GM23248 (cell line): ENCODE data around the gene KRT78. TPM values are rescaled to one million over a fixed set of nuclear protein-coding genes. Genes with fewer than 3 reads are reported as not detected.
A peak's percentile ranks its signal among the peaks of the same experiment; 100 is the strongest.

Experiments
- DNase-seq: peaks from one replicate; pipeline ENCODE4 v3.0.0-alpha.2; 2015
- H2AFZ ChIP-seq: fragments of 200-600 bp; sonication (generic); 2 replicates; pipeline ENCODE4 v1.6.1; 2016; ENCODE audit warnings: antibody characterized with exemption
- H3F3A ChIP-seq: fragments of 200-600 bp; sonication (generic); 2 replicates; pipeline ENCODE4 v1.6.1; 2016; ENCODE audit warnings: mild to moderate bottlenecking, antibody characterized with exemption, mixed run types; ENCODE audit not compliant: insufficient read depth
- H3K27ac ChIP-seq: fragments of 200-600 bp; sonication (generic); 2 replicates; pipeline ENCODE4 v1.5.1; 2016; ENCODE audit warnings: mild to moderate bottlenecking
- H3K27me3 ChIP-seq: fragments of 200-600 bp; sonication (generic); replicated peaks from 2 replicates; pipeline ENCODE4 v1.6.1; 2016; ENCODE audit warnings: mild to moderate bottlenecking; ENCODE audit not compliant: insufficient read depth
- H3K36me3 ChIP-seq: fragments of 200-600 bp; sonication (generic); 2 replicates; pipeline ENCODE4 v1.6.1; 2016; ENCODE audit warnings: low read depth, mild to moderate bottlenecking
- H3K4me1 ChIP-seq: fragments of 200-600 bp; sonication (generic); 2 replicates; pipeline ENCODE4 v1.6.1; 2016; ENCODE audit warnings: mild to moderate bottlenecking; ENCODE audit not compliant: insufficient read depth
- H3K4me2 ChIP-seq: fragments of 200-600 bp; sonication (generic); one replicate; pipeline ENCODE4 v1.6.1; 2016; ENCODE audit warnings: mild to moderate bottlenecking; ENCODE audit not compliant: unreplicated experiment
- H3K4me3 ChIP-seq: fragments of 200-600 bp; sonication (generic); 2 replicates; pipeline ENCODE4 v1.5.1; 2016; ENCODE audit warnings: mild to moderate bottlenecking
- H3K79me2 ChIP-seq: fragments of 200-600 bp; sonication (generic); 2 replicates; pipeline ENCODE4 v1.6.1; 2016; ENCODE audit warnings: mild to moderate bottlenecking; ENCODE audit not compliant: insufficient read depth
- H3K9ac ChIP-seq: fragments of 200-600 bp; sonication (generic); 2 replicates; pipeline ENCODE4 v1.6.1; 2016; ENCODE audit warnings: mild to moderate bottlenecking
- H3K9me2 ChIP-seq: fragments of 200-600 bp; sonication (generic); 2 replicates; pipeline ENCODE4 v1.6.1; 2016; ENCODE audit warnings: mixed run types, mild to moderate bottlenecking, moderate library complexity; ENCODE audit not compliant: insufficient read depth
- H3K9me3 ChIP-seq: fragments of 200-600 bp; sonication (generic); one replicate; pipeline ENCODE4 v1.6.1; 2017; ENCODE audit warnings: low read depth
- H4K20me1 ChIP-seq: fragments of 200-600 bp; sonication (generic); 2 replicates; pipeline ENCODE4 v1.6.0; 2016; ENCODE audit not compliant: insufficient read depth
- EZH2 ChIP-seq: fragments of 200-600 bp; sonication (generic); IDR thresholded peaks from 2 replicates; pipeline ENCODE4 v1.6.1; 2018; ENCODE audit warnings: antibody characterized with exemption, mild to moderate bottlenecking; ENCODE audit not compliant: insufficient read depth, poor library complexity, severe bottlenecking
- EZH2phosphoT487 ChIP-seq: fragments of 200-600 bp; sonication (generic); IDR thresholded peaks from 2 replicates; pipeline ENCODE4 v1.6.1; 2018; ENCODE audit warnings: antibody characterized with exemption, moderate library complexity, mild to moderate bottlenecking, low read depth; ENCODE audit not compliant: insufficient read depth
- WGBS, 2 experiments: methylation state at CpG; one replicate each; pipeline ENCODE4 v1.1.6; 2015 to 2017; ENCODE audit warnings: low lambda C conversion rate in 2 of 2, low coverage in 1 of 2; ENCODE audit errors: missing lambda C conversion rate in 2 of 2; 5-methylcytosine and 5-hydroxymethylcytosine counted together
- in situ Hi-C: fragments of 300-500 bp; cut with MboI; formaldehyde crosslinking; loops from 2 replicates; pipeline ENCODE4 v1.15.0; 2020
- polyA plus RNA-seq: library from polyadenylated mRNA; unstranded; fragments of >200 nt; fragmentation: Nextera tagmentation; extraction: Ambion mirVana; gene quantifications from 2 replicates; pipeline ENCODE4 v1.2.1, GENCODE V29; 2016
- total RNA-seq: library from RNA; depleted of rRNA; stranded (reverse); fragments of >200 nt; shearing (Covaris generic); gene quantifications from 2 replicates; pipeline ENCODE4 v1.2.3, GENCODE V29; 2014

KRT78 gene
- total and polyA plus RNA-seq, 2 experiments from 2014 or later = not detected

DNA sequence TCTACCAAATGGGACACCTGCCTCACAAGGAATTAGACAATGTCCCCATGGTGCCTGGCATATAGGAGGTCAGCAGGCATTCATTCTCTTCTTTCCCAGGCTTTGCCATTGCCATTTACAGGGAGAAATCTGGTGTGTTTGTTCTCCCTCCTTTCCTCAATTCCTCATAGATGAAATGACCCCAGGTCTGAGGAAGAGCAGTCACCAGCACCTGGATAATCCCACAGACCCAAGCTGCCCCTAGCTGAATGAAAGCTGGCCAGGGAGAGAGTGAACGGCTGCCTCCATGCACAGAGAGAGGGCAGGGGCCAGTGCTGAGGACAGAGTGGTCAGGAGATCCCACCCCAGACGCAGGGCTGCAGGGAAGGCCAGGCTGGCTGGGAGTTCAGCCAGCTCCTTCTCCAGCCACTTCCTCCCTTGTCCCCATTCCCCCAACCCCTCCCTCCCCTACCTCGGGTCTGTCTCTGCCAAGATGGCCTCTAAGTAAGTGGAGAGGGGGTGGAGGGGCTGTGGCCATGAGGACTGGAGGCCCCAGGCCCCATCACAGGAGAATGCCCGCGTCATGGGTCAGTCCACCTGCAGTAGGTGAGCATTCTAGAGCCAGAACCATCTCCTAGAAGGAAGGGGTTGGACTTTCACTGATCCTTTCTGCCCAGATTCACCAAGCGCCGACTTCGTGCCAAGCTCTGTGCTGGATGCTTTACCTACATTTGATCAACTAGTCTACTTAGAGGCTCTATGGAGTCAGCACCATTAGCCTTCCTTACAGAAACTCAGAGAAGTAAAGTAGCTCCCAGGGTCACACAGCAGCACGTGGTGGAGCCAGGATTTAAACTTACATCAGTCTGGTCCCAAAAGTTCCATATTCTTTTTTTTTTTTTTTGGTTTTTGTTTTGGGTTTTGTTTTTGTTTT is 32.9 kb downstream of the KRT78 start:
- TF ChIP-seq EZH2 (no peak), EZH2phosphoT487 (no peak)
- Histone ChIP-seq H3K79me2 (no peaks in the 10 kb centered on the region), H3K9ac (no peak overlapping the region), H3K27ac (no peak overlapping the region), H4K20me1 (no peaks in the 10 kb centered on the region), H3K27me3 (peaks cover 51% of the 10 kb centered on the region), H3K9me2 (no peaks in the 10 kb centered on the region), H3F3A (no peaks in the 10 kb centered on the region), H3K36me3 (no peaks in the 10 kb centered on the region), H3K4me3 (no peak overlapping the region), H3K9me3 (no peaks in the 10 kb centered on the region), H3K4me1 (peaks cover 10% of the 10 kb centered on the region; the same call in 1 of the 2 replicates), H3K4me2 (no peak overlapping the region), H2AFZ (no peak overlapping the region)
- in situ Hi-C loops = no loop called here
- no peak for DNase-seq
- WGBS, 2 experiments = 53 to 62% methylated on average over 9 of the region's 9 CpGs

DNA sequence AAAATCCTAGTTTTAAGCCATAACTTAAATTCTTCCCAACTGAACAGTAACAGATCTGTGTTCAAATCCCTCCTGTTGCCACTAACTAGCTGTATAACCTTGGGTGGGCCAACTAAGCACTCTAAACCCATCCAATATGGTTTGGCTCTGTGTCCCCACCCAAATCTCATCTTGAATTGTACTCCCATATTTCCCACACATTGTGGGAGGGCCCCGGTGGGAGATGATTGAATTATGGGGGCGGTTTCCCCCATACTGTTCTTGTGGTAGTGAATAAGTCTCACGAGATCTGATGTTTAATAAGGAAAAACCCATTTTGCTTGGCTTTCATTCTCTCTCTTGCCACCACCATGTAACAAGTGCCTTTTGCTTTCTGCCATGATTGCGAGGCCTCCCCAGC is 33.6 kb downstream of the KRT78 start:
- TF ChIP-seq EZH2phosphoT487 (no peak), EZH2 (no peak)
- H3F3A ChIP-seq = no peaks in the 10 kb centered on the region
- in situ Hi-C loops = no loop called here
- no peaks in the 10 kb centered on the region for H3K9me2 ChIP-seq
- peaks cover 10% of the 10 kb centered on the region; the same call in 1 of the 2 replicates for H3K4me1 ChIP-seq
- no peak overlapping the region for H3K4me2 ChIP-seq
- no peaks in the 10 kb centered on the region for H3K79me2 ChIP-seq
- 61 to 63% methylated on average over 4 of the region's 4 CpGs for WGBS, 2 experiments
- H3K36me3 ChIP-seq = no peaks in the 10 kb centered on the region
- H3K9me3 ChIP-seq = no peaks in the 10 kb centered on the region
- H3K4me3 ChIP-seq = no peak overlapping the region
- no peak overlapping the region for H2AFZ ChIP-seq
- DNase-seq = no peak
- no peak overlapping the region for H3K27ac ChIP-seq
- no peaks in the 10 kb centered on the region for H4K20me1 ChIP-seq
- no peak overlapping the region for H3K9ac ChIP-seq
- peaks cover 57% of the 10 kb centered on the region for H3K27me3 ChIP-seq

DNA sequence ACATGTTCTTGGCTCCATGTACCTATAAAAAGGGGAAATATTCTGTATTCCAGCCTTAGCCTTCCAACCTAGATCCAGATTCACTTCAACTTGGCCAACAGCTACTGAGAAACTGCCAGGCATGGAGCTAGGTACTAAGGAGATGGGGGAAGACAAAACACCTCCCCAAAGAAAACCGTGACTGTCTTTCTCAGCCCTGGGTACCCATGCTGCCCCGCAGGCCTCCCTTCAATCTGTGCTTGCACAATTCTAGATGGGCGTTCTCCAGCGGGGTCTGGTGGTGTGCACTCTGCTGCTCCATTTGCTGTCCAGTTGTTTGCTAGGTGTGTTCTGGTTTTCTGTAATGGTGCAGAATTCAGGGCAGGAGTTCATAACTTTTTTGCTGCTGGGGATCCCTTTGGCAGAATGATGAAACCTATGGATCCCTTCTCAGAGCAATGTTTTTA is 34.1 kb downstream of the KRT78 start:
- Histone ChIP-seq H3K4me2 (no peak overlapping the region), H3F3A (no peaks in the 10 kb centered on the region), H3K79me2 (no peaks in the 10 kb centered on the region), H2AFZ (no peak overlapping the region), H3K27me3 (peaks cover 55% of the 10 kb centered on the region), H3K9me2 (no peaks in the 10 kb centered on the region), H4K20me1 (no peaks in the 10 kb centered on the region), H3K36me3 (no peaks in the 10 kb centered on the region), H3K27ac (no peak overlapping the region), H3K9ac (no peak overlapping the region), H3K4me1 (peaks cover 10% of the 10 kb centered on the region; the same call in 1 of the 2 replicates), H3K4me3 (no peak overlapping the region), H3K9me3 (no peaks in the 10 kb centered on the region)
- 70 to 71% methylated on average over 4 of the region's 4 CpGs for WGBS, 2 experiments
- DNase-seq = no peak
- TF ChIP-seq EZH2phosphoT487 = no peak
- in situ Hi-C loops = no loop called here

DNA sequence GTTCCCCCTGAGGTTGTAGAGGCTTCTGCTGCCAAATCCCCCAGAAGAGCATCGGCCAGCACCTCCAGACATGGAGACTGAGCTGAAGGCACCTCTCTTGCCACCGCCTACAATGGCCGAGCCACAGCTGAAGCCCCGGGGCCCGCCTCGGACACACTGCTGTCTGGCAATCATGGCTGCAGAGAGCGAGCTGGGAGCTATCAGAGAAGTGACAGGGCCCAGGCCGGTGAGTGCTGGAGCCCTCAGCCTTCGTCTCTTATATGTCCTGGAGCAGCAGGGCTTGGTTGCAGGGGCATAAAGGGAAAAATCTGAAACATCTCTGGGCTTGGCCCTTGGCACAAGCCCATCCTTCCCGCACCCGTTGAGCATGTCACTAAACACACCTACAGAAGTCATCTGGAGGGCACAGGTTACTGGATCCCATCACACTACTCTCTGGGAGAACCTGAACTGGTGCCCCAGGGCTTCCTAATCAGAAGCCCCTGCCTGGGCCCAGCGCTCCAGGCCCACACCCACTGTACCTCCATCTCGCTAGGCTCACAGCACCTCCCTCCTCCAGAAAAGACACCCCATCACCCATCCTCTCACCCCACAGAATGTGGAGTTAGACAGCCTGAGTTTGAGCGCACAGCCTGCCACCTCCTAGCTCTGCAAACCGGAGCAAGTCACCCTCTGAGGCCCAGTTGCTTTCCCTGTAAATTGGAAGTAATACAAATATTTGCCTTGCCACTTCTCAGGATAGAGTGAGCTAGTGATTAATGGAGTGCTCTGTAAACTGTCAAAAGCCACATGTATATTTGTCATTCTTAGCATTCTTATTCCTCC is 34.7 kb downstream of the KRT78 start, which contains the start of gene KRT4:
Gene KRT4 (minus strand): TSS at position 232 of the 825 bp plus-strand sequence. CDS start 58 bp downstream, at position 174.
- no peak within 1 kb of the TSS for H2AFZ ChIP-seq
- 66 to 67% methylated on average over 15 of the region's 15 CpGs for WGBS, 2 experiments
- no peak within 1 kb of the TSS for H3K4me3 ChIP-seq
- peak; percentile 22 for DNase-seq
- peaks cover 10% of the 10 kb centered on the region; the same call in 1 of the 2 replicates for H3K4me1 ChIP-seq
- H4K20me1 ChIP-seq = no peaks in the 10 kb centered on the region
- H3K4me2 ChIP-seq = no peak within 1 kb of the TSS
- peaks cover 59% of the 10 kb centered on the region for H3K27me3 ChIP-seq
- no peak within 1 kb of the TSS for H3K9ac ChIP-seq
- no peaks in the 10 kb centered on the region for H3K9me3 ChIP-seq
- H3K36me3 ChIP-seq = no peaks in the 10 kb centered on the region
- in situ Hi-C loops = no loop called here
- TF ChIP-seq EZH2 (no peak), EZH2phosphoT487 (no peak)
- no peaks in the 10 kb centered on the region for H3K9me2 ChIP-seq
- H3F3A ChIP-seq = no peaks in the 10 kb centered on the region
- no peak within 1 kb of the TSS for H3K27ac ChIP-seq
- no peaks in the 10 kb centered on the region for H3K79me2 ChIP-seq
